Measurements from ENCODE around the gene EHMT2.
"Not testable (repeated sequence)": the region's sequence is repeated elsewhere in the genome, so short reads cannot be mapped to it uniquely, and the experiment has no call there.

- not testable (repeated sequence) for TF ChIP-seq CTCF (conservative IDR thresholded peaks at IDR 0.05 in 1 of 2, IDR thresholded peaks at IDR 0.05 in 1 of 2; ENCODE audit: low read depth in 1 of 2, low read length in 2 of 2); EZH2 (IDR thresholded peaks at IDR 0.05; ENCODE audit: low read length, missing control alignments)
Observed at GRCh38 chr6:31868658-31868971, 28.9 kb downstream of the EHMT2 start.
